NK-92 (cell line): Measurements from ENCODE around the gene ICOS.
"Not testable (repeated sequence)": the region's sequence is repeated elsewhere in the genome, so short reads cannot be mapped to it uniquely, and the experiment has no call there.

Experiments
- DNase-seq: peaks from one replicate; lab custom pipeline; 2025; ENCODE audit not compliant: unreplicated experiment; lab: John Stamatoyannopoulos, UW

The ICOS gene

GRCh38 chr2:203916756-203917155 lies 19.8 kb upstream of the ICOS start:
- DNase-seq = no peak

- no peak for DNase-seq
Measured at GRCh38 chr2:203918264-203918663, 18.3 kb upstream of the ICOS start.

GRCh38 chr2:203918839-203919238 lies 17.7 kb upstream of the ICOS start:
- no peak for DNase-seq

GRCh38 chr2:203925512-203926158 lies 10.9 kb upstream of the ICOS start:
- no peak for DNase-seq

GRCh38 chr2:203928849-203929248 lies 7.7 kb upstream of the ICOS start:
- no peak for DNase-seq

GRCh38 chr2:203931262-203931661 lies 5.3 kb upstream of the ICOS start:
- not testable (repeated sequence) for DNase-seq

GRCh38 chr2:203934041-203934492 lies 2.5 kb upstream of the ICOS start:
- no peak for DNase-seq

- no peak for DNase-seq
Measured at GRCh38 chr2:203934711-203935438, 1.7 kb upstream of the ICOS start.

- no peak for DNase-seq
Measured at GRCh38 chr2:203935568-203935967, 995 bp upstream of the ICOS start.

- DNase-seq = no peak
Measured at GRCh38 chr2:203936949-203937348, 386 bp downstream of the ICOS start.

- no peak for DNase-seq
Measured at GRCh38 chr2:203937788-203938187, 1.2 kb downstream of the ICOS start.

GRCh38 chr2:203940039-203940438 lies 3.5 kb downstream of the ICOS start:
- DNase-seq = no peak

GRCh38 chr2:203943493-203944382 lies 7.2 kb downstream of the ICOS start:
- not testable (repeated sequence) for DNase-seq

- no peak for DNase-seq
Measured at GRCh38 chr2:203948733-203949132, 12.2 kb downstream of the ICOS start.

GRCh38 chr2:203949228-203949627 lies 12.7 kb downstream of the ICOS start:
- no peak for DNase-seq

- DNase-seq = no peak
Measured at GRCh38 chr2:203951366-203951902, 14.9 kb downstream of the ICOS start.

- no peak for DNase-seq
Measured at GRCh38 chr2:203959265-203959664, 22.7 kb downstream of the ICOS start.

- no peak for DNase-seq
Measured at GRCh38 chr2:203959672-203960071, 23.1 kb downstream of the ICOS start.

GRCh38 chr2:203960811-203961210 lies 24.2 kb downstream of the ICOS start:
- no peak for DNase-seq

- not testable (repeated sequence) for DNase-seq
Measured at GRCh38 chr2:203965190-203965589, 28.6 kb downstream of the ICOS start.

- DNase-seq = no peak
Measured at GRCh38 chr2:203971251-203971650, 34.7 kb downstream of the ICOS start.
